HEK293 (cell line): ENCODE results near the gene IDH3A.

Experiments used
- MYNN ChIP-seq: fragments of 450-650 bp; formaldehyde crosslinking; IDR thresholded peaks from 2 replicates; pipeline ENCODE4 v1.5.1; 2016; ENCODE audit warnings: missing biosample characterization, missing genetic modification characterization, borderline replicate concordance
- REST ChIP-seq: fragments of 450-650 bp; formaldehyde crosslinking; IDR thresholded peaks from 2 replicates; pipeline ENCODE4 v1.5.1; 2016; ENCODE audit warnings: missing biosample characterization, missing genetic modification characterization
- SP2 ChIP-seq: fragments of 450-650 bp; formaldehyde crosslinking; IDR thresholded peaks from 2 replicates; pipeline ENCODE4 v1.5.1; 2016; ENCODE audit warnings: missing biosample characterization, missing genetic modification characterization
- TCF7L2 ChIP-seq: IDR thresholded peaks from 2 replicates; pipeline ENCODE4 v1.6.1; 2011; ENCODE audit warnings: low read depth, mild to moderate bottlenecking, inconsistent platforms, low read length, moderate library complexity, borderline replicate concordance
- ZNF114 ChIP-seq: fragments of 450-650 bp; formaldehyde crosslinking; IDR thresholded peaks from 2 replicates; pipeline ENCODE4 v1.5.0; 2017; ENCODE audit warnings: missing biosample characterization, missing genetic modification characterization
- ZNF175 ChIP-seq: fragments of 450-650 bp; formaldehyde crosslinking; IDR thresholded peaks from 2 replicates; pipeline ENCODE4 v1.5.1; 2016; ENCODE audit warnings: missing biosample characterization, missing genetic modification characterization
- ZNF426 ChIP-seq: fragments of 450-650 bp; formaldehyde crosslinking; IDR thresholded peaks from 2 replicates; pipeline ENCODE4 v1.5.1; 2017; ENCODE audit warnings: missing biosample characterization, missing genetic modification characterization, mild to moderate bottlenecking, inconsistent platforms, moderate library complexity
- ZNF585B ChIP-seq: fragments of 450-650 bp; formaldehyde crosslinking; IDR thresholded peaks from 2 replicates; pipeline ENCODE4 v1.5.1; 2016; ENCODE audit warnings: missing biosample characterization, missing genetic modification characterization
- ZSCAN16 ChIP-seq: fragments of 450-650 bp; formaldehyde crosslinking; IDR thresholded peaks from 2 replicates; pipeline ENCODE4 v1.5.1; 2016; ENCODE audit warnings: missing biosample characterization, missing genetic modification characterization
- TF ChIP-seq, protein P1 (sequence below): fragments of 450-650 bp; formaldehyde crosslinking; IDR thresholded peaks from 2 replicates; pipeline ENCODE4 v1.5.1; 2016; ENCODE audit warnings: missing biosample characterization, missing genetic modification characterization
- TF ChIP-seq, protein P2 (sequence below): fragments of 450-650 bp; formaldehyde crosslinking; IDR thresholded peaks from 2 replicates; pipeline ENCODE4 v1.5.1; 2016; ENCODE audit warnings: missing biosample characterization, missing genetic modification characterization

GRCh38 chr15:78197632-78198031, 48.5 kb downstream of the IDH3A start:
- TF ChIP-seq, protein P1, sequence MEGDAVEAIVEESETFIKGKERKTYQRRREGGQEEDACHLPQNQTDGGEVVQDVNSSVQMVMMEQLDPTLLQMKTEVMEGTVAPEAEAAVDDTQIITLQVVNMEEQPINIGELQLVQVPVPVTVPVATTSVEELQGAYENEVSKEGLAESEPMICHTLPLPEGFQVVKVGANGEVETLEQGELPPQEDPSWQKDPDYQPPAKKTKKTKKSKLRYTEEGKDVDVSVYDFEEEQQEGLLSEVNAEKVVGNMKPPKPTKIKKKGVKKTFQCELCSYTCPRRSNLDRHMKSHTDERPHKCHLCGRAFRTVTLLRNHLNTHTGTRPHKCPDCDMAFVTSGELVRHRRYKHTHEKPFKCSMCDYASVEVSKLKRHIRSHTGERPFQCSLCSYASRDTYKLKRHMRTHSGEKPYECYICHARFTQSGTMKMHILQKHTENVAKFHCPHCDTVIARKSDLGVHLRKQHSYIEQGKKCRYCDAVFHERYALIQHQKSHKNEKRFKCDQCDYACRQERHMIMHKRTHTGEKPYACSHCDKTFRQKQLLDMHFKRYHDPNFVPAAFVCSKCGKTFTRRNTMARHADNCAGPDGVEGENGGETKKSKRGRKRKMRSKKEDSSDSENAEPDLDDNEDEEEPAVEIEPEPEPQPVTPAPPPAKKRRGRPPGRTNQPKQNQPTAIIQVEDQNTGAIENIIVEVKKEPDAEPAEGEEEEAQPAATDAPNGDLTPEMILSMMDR (tag by site-specific recombination) = no peak
- no peak for TF ChIP-seq REST (tag by site-specific recombination)
- no peak for TF ChIP-seq MYNN (tag by site-specific recombination)
- TF ChIP-seq, protein P2, sequence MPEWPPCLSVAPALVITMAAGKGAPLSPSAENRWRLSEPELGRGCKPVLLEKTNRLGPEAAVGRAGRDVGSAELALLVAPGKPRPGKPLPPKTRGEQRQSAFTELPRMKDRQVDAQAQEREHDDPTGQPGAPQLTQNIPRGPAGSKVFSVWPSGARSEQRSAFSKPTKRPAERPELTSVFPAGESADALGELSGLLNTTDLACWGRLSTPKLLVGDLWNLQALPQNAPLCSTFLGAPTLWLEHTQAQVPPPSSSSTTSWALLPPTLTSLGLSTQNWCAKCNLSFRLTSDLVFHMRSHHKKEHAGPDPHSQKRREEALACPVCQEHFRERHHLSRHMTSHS (tag by site-specific recombination) = no peak
- no peak for TF ChIP-seq ZNF175 (tag by site-specific recombination)
- TF ChIP-seq ZNF585B (tag by site-specific recombination) = no peak
- no peak for TF ChIP-seq TCF7L2
- TF ChIP-seq ZNF114 (tag by site-specific recombination) = no peak
- TF ChIP-seq ZNF426 (tag by site-specific recombination) = no peak
- no peak for TF ChIP-seq SP2
- no peak for TF ChIP-seq ZSCAN16
